Measurements from ENCODE around the gene INCA1. TPM values are rescaled to one million over a fixed set of nuclear protein-coding genes. Genes with fewer than 3 reads are reported as not detected.

The INCA1 gene
- total and polyA plus RNA-seq, 2 donors, result 0.24 to 1.5 TPM

- peaks cover 0 to 1% of the 10 kb centered on the region in 2 donors for H3K9me3 ChIP-seq (ENCODE audit: control insufficient read depth in 2 of 2, insufficient read depth in 1 of 2, low read length in 1 of 2)
- H3K27me3 ChIP-seq (ENCODE audit: control insufficient read depth in 2 of 2, insufficient read depth in 1 of 2, low read length in 1 of 2), result no peaks in the 10 kb centered on the region
- peaks cover 57 to 59% of the 10 kb centered on the region in 2 donors for H3K36me3 ChIP-seq (ENCODE audit: control insufficient read depth in 2 of 2, insufficient read depth in 2 of 2, low read length in 1 of 2)
- H3K4me3 ChIP-seq (ENCODE audit: low read length in 2 of 2), result no peak overlapping the region
- DNase-seq (ENCODE audit: low read depth in 6 of 9, low spot score in 9 of 9), result no peak
- peaks cover 4 to 39% of the 10 kb centered on the region in 2 donors for H3K4me1 ChIP-seq (ENCODE audit: control insufficient read depth in 2 of 2, insufficient read depth in 2 of 2, low read length in 2 of 2)
- peak overlapping the region in 1 of 2 donors; percentile 8 for H3K27ac ChIP-seq (ENCODE audit: low read depth in 1 of 2, low read length in 1 of 2)
Observed at GRCh38 chr17:4978726-4979125, 18.6 kb downstream of the INCA1 start.

GRCh38 chr17:4974115-4974670 lies 23.1 kb downstream of the INCA1 start:
- Histone ChIP-seq H3K4me1 (ENCODE audit: control insufficient read depth in 2 of 2, insufficient read depth in 2 of 2, low read length in 2 of 2) (peaks cover 0 to 32% of the 10 kb centered on the region in 2 donors), H3K4me3 (ENCODE audit: low read length in 2 of 2) (no peak overlapping the region), H3K27ac (ENCODE audit: low read depth in 1 of 2, low read length in 1 of 2) (no peak overlapping the region), H3K36me3 (ENCODE audit: control insufficient read depth in 2 of 2, insufficient read depth in 2 of 2, low read length in 1 of 2) (peaks cover 55 to 77% of the 10 kb centered on the region in 2 donors), H3K27me3 (ENCODE audit: control insufficient read depth in 2 of 2, insufficient read depth in 1 of 2, low read length in 1 of 2) (no peaks in the 10 kb centered on the region), H3K9me3 (ENCODE audit: control insufficient read depth in 2 of 2, insufficient read depth in 1 of 2, low read length in 1 of 2) (no peaks in the 10 kb centered on the region)
- no peak for DNase-seq (ENCODE audit: low read depth in 6 of 9, low spot score in 9 of 9)
- 97% methylated on average over 9 of the region's 9 CpGs for WGBS

- no peaks in the 10 kb centered on the region for H3K9me3 ChIP-seq (ENCODE audit: control insufficient read depth in 2 of 2, insufficient read depth in 1 of 2, low read length in 1 of 2)
- H3K27ac ChIP-seq (ENCODE audit: low read depth in 1 of 2, low read length in 1 of 2), result no peak overlapping the region
- H3K27me3 ChIP-seq (ENCODE audit: control insufficient read depth in 2 of 2, insufficient read depth in 1 of 2, low read length in 1 of 2), result no peaks in the 10 kb centered on the region
- DNase-seq (ENCODE audit: low read depth in 6 of 9, low spot score in 9 of 9), result no peak
- WGBS, result 98% methylated on average over 10 of the region's 10 CpGs
- no peak overlapping the region for H3K4me3 ChIP-seq (ENCODE audit: low read length in 2 of 2)
- peaks cover 5 to 37% of the 10 kb centered on the region in 2 donors for H3K4me1 ChIP-seq (ENCODE audit: control insufficient read depth in 2 of 2, insufficient read depth in 2 of 2, low read length in 2 of 2)
- peaks cover 49 to 74% of the 10 kb centered on the region in 2 donors for H3K36me3 ChIP-seq (ENCODE audit: control insufficient read depth in 2 of 2, insufficient read depth in 2 of 2, low read length in 1 of 2)
Observed at GRCh38 chr17:4973256-4974114, 23.8 kb downstream of the INCA1 start.

GRCh38 chr17:4972752-4973151 lies 24.6 kb downstream of the INCA1 start:
- Histone ChIP-seq H3K4me1 (ENCODE audit: control insufficient read depth in 2 of 2, insufficient read depth in 2 of 2, low read length in 2 of 2) (peaks cover 6 to 40% of the 10 kb centered on the region in 2 donors), H3K27ac (ENCODE audit: low read depth in 1 of 2, low read length in 1 of 2) (no peak overlapping the region), H3K9me3 (ENCODE audit: control insufficient read depth in 2 of 2, insufficient read depth in 1 of 2, low read length in 1 of 2) (peaks cover 0 to 5% of the 10 kb centered on the region in 2 donors), H3K27me3 (ENCODE audit: control insufficient read depth in 2 of 2, insufficient read depth in 1 of 2, low read length in 1 of 2) (no peaks in the 10 kb centered on the region), H3K36me3 (ENCODE audit: control insufficient read depth in 2 of 2, insufficient read depth in 2 of 2, low read length in 1 of 2) (peaks cover 42 to 67% of the 10 kb centered on the region in 2 donors), H3K4me3 (ENCODE audit: low read length in 2 of 2) (no peak overlapping the region)
- 96% methylated on average over 12 of the region's 12 CpGs for WGBS
- no peak for DNase-seq (ENCODE audit: low read depth in 6 of 9, low spot score in 9 of 9)

- peaks cover 38 to 62% of the 10 kb centered on the region in 2 donors for H3K36me3 ChIP-seq (ENCODE audit: control insufficient read depth in 2 of 2, insufficient read depth in 2 of 2, low read length in 1 of 2)
- no peaks in the 10 kb centered on the region for H3K27me3 ChIP-seq (ENCODE audit: control insufficient read depth in 2 of 2, insufficient read depth in 1 of 2, low read length in 1 of 2)
- WGBS, result 97% methylated on average over 12 of the region's 12 CpGs
- no peak for DNase-seq (ENCODE audit: low read depth in 6 of 9, low spot score in 9 of 9)
- H3K27ac ChIP-seq (ENCODE audit: low read depth in 1 of 2, low read length in 1 of 2), result no peak overlapping the region
- H3K4me1 ChIP-seq (ENCODE audit: control insufficient read depth in 2 of 2, insufficient read depth in 2 of 2, low read length in 2 of 2), result peaks cover 6 to 40% of the 10 kb centered on the region in 2 donors
- H3K4me3 ChIP-seq (ENCODE audit: low read length in 2 of 2), result no peak overlapping the region
- H3K9me3 ChIP-seq (ENCODE audit: control insufficient read depth in 2 of 2, insufficient read depth in 1 of 2, low read length in 1 of 2), result peaks cover 0 to 5% of the 10 kb centered on the region in 2 donors
Observed at GRCh38 chr17:4972322-4972721, 25.0 kb downstream of the INCA1 start.

GRCh38 chr17:4971826-4972225 lies 25.5 kb downstream of the INCA1 start:
- Histone ChIP-seq H3K36me3 (ENCODE audit: control insufficient read depth in 2 of 2, insufficient read depth in 2 of 2, low read length in 1 of 2) (peaks cover 33 to 57% of the 10 kb centered on the region in 2 donors), H3K27ac (ENCODE audit: low read depth in 1 of 2, low read length in 1 of 2) (no peak overlapping the region), H3K27me3 (ENCODE audit: control insufficient read depth in 2 of 2, insufficient read depth in 1 of 2, low read length in 1 of 2) (no peaks in the 10 kb centered on the region), H3K9me3 (ENCODE audit: control insufficient read depth in 2 of 2, insufficient read depth in 1 of 2, low read length in 1 of 2) (peaks cover 0 to 5% of the 10 kb centered on the region in 2 donors), H3K4me3 (ENCODE audit: low read length in 2 of 2) (no peak overlapping the region), H3K4me1 (ENCODE audit: control insufficient read depth in 2 of 2, insufficient read depth in 2 of 2, low read length in 2 of 2) (peaks cover 6 to 40% of the 10 kb centered on the region in 2 donors)
- no peak for DNase-seq (ENCODE audit: low read depth in 6 of 9, low spot score in 9 of 9)
- 97% methylated on average over 6 of the region's 6 CpGs for WGBS

GRCh38 chr17:4970273-4970672 lies 27.0 kb downstream of the INCA1 start:
- no peaks in the 10 kb centered on the region for H3K27me3 ChIP-seq (ENCODE audit: control insufficient read depth in 2 of 2, insufficient read depth in 1 of 2, low read length in 1 of 2)
- no peak for DNase-seq (ENCODE audit: low read depth in 6 of 9, low spot score in 9 of 9)
- H3K36me3 ChIP-seq (ENCODE audit: control insufficient read depth in 2 of 2, insufficient read depth in 2 of 2, low read length in 1 of 2), result peaks cover 31 to 55% of the 10 kb centered on the region in 2 donors
- H3K4me1 ChIP-seq (ENCODE audit: control insufficient read depth in 2 of 2, insufficient read depth in 2 of 2, low read length in 2 of 2), result peaks cover 11 to 41% of the 10 kb centered on the region in 2 donors
- H3K4me3 ChIP-seq (ENCODE audit: low read length in 2 of 2), result no peak overlapping the region
- H3K27ac ChIP-seq (ENCODE audit: low read depth in 1 of 2, low read length in 1 of 2), result no peak overlapping the region
- 97% methylated on average over 8 of the region's 8 CpGs for WGBS
- H3K9me3 ChIP-seq (ENCODE audit: control insufficient read depth in 2 of 2, insufficient read depth in 1 of 2, low read length in 1 of 2), result peaks cover 0 to 5% of the 10 kb centered on the region in 2 donors

GRCh38 chr17:4969551-4970173 lies 27.7 kb downstream of the INCA1 start:
- WGBS, result 96% methylated on average over 16 of the region's 16 CpGs
- Histone ChIP-seq H3K4me3 (ENCODE audit: low read length in 2 of 2) (no peak overlapping the region), H3K27ac (ENCODE audit: low read depth in 1 of 2, low read length in 1 of 2) (peak overlapping the region in 1 of 2 donors; percentile 17), H3K27me3 (ENCODE audit: control insufficient read depth in 2 of 2, insufficient read depth in 1 of 2, low read length in 1 of 2) (no peaks in the 10 kb centered on the region), H3K36me3 (ENCODE audit: control insufficient read depth in 2 of 2, insufficient read depth in 2 of 2, low read length in 1 of 2) (peaks cover 31 to 51% of the 10 kb centered on the region in 2 donors), H3K4me1 (ENCODE audit: control insufficient read depth in 2 of 2, insufficient read depth in 2 of 2, low read length in 2 of 2) (peaks cover 11 to 35% of the 10 kb centered on the region in 2 donors), H3K9me3 (ENCODE audit: control insufficient read depth in 2 of 2, insufficient read depth in 1 of 2, low read length in 1 of 2) (peaks cover 0 to 5% of the 10 kb centered on the region in 2 donors)
- no peak for DNase-seq (ENCODE audit: low read depth in 6 of 9, low spot score in 9 of 9)
